H9 (cell line): ENCODE measurements around the gene KAZN. TPM values are rescaled to one million over a fixed set of nuclear protein-coding genes. Genes with fewer than 3 reads are reported as not detected.

ENCODE experiments used
- DNase-seq: peaks from one replicate; pipeline ENCODE4 v3.0.0-alpha.2; 2017
- H2AFZ ChIP-seq: one replicate; pipeline ENCODE4 v1.6.1; 2013; ENCODE audit warnings: mild to moderate bottlenecking, low read length, control low read depth, moderate library complexity
- H2AK5ac ChIP-seq: 2 replicates; pipeline ENCODE4 v1.6.1; 2013; ENCODE audit warnings: low read length, control low read depth, mixed read lengths; ENCODE audit not compliant: insufficient read length
- H2BK120ac ChIP-seq: one replicate; pipeline ENCODE4 v1.6.1; 2013; ENCODE audit warnings: low read depth, mild to moderate bottlenecking, low read length, control low read depth, inconsistent platforms; ENCODE audit not compliant: poor library complexity, severe bottlenecking
- H2BK12ac ChIP-seq: 2 replicates; pipeline ENCODE4 v1.6.1; 2013; ENCODE audit warnings: low read length, control low read depth, mixed read lengths, low read depth; ENCODE audit not compliant: insufficient read length
- H2BK15ac ChIP-seq: 2 replicates; pipeline ENCODE4 v1.6.1; 2013; ENCODE audit warnings: low read depth, low read length, control low read depth
- H2BK20ac ChIP-seq: one replicate; pipeline ENCODE4 v1.6.1; 2013; ENCODE audit warnings: low read depth, mild to moderate bottlenecking, low read length, control low read depth, inconsistent platforms; ENCODE audit not compliant: poor library complexity, severe bottlenecking
- H2BK5ac ChIP-seq: 2 replicates; pipeline ENCODE4 v1.6.1; 2013; ENCODE audit warnings: low read length, control low read depth, mixed read lengths; ENCODE audit not compliant: insufficient read length
- H3K14ac ChIP-seq: 2 replicates; pipeline ENCODE4 v1.6.1; 2013; ENCODE audit warnings: low read length, control low read depth; ENCODE audit not compliant: insufficient read depth
- H3K18ac ChIP-seq: 2 replicates; pipeline ENCODE4 v1.6.1; 2013; ENCODE audit warnings: low read depth, mild to moderate bottlenecking, mixed read lengths, low read length, control low read depth; ENCODE audit not compliant: insufficient read length
- H3K23ac ChIP-seq: 2 replicates; pipeline ENCODE4 v1.6.1; 2013; ENCODE audit warnings: low read length, control low read depth, mixed read lengths, low read depth; ENCODE audit not compliant: insufficient read length
- H3K23me2 ChIP-seq: 2 replicates; pipeline ENCODE4 v1.6.1; 2013; ENCODE audit warnings: low read depth, mild to moderate bottlenecking, mixed read lengths, low read length, control low read depth; ENCODE audit not compliant: insufficient read length, poor library complexity, severe bottlenecking
- H3K27ac ChIP-seq: 2 replicates; pipeline ENCODE4 v1.5.1; 2013; ENCODE audit warnings: low read length, control low read depth, mixed read lengths, low read depth; ENCODE audit not compliant: insufficient read length
- H3K27me3 ChIP-seq: 2 replicates; pipeline ENCODE4 v1.6.1; 2013; ENCODE audit warnings: low read length, control low read depth, inconsistent platforms; ENCODE audit not compliant: insufficient read depth
- H3K4ac ChIP-seq: 2 replicates; pipeline ENCODE4 v1.6.1; 2013; ENCODE audit warnings: low read depth, mild to moderate bottlenecking, control low read depth, inconsistent platforms, low read length, moderate library complexity
- H3K4me1 ChIP-seq: 2 replicates; pipeline ENCODE4 v1.6.1; 2013; ENCODE audit warnings: low read length, control low read depth, inconsistent platforms; ENCODE audit not compliant: insufficient read depth
- H3K4me2 ChIP-seq: 2 replicates; pipeline ENCODE4 v1.6.1; 2013; ENCODE audit warnings: low read length, control low read depth, mixed read lengths; ENCODE audit not compliant: insufficient read length, insufficient read depth
- H3K56ac ChIP-seq: 2 replicates; pipeline ENCODE4 v1.6.1; 2013; ENCODE audit warnings: low read depth, mild to moderate bottlenecking, mixed read lengths, low read length, control low read depth; ENCODE audit not compliant: insufficient read length
- H3K79me1 ChIP-seq: 2 replicates; pipeline ENCODE4 v1.6.1; 2013; ENCODE audit warnings: low read depth, mild to moderate bottlenecking, moderate library complexity, low read length, control low read depth, inconsistent platforms; ENCODE audit not compliant: insufficient read depth, poor library complexity, severe bottlenecking
- H3K79me2 ChIP-seq: 2 replicates; pipeline ENCODE4 v1.6.1; 2013; ENCODE audit warnings: low read length, control low read depth, inconsistent platforms; ENCODE audit not compliant: insufficient read depth
- H3K9ac ChIP-seq: 2 replicates; pipeline ENCODE4 v1.6.1; 2013; ENCODE audit warnings: low read length, control low read depth, mixed read lengths; ENCODE audit not compliant: insufficient read length; ENCODE audit errors: extremely low read depth
- H3K9me3 ChIP-seq: one replicate; pipeline ENCODE4 v1.6.1; 2013; ENCODE audit warnings: low read depth, low read length, inconsistent platforms; ENCODE audit not compliant: control insufficient read depth
- H3T11ph ChIP-seq: one replicate; pipeline ENCODE4 v1.6.1; 2013; ENCODE audit warnings: mild to moderate bottlenecking, low read length, control low read depth, inconsistent platforms
- H4K20me1 ChIP-seq: one replicate; pipeline ENCODE4 v1.6.1; 2013; ENCODE audit not compliant: control insufficient read depth, insufficient read length, insufficient read depth
- H4K5ac ChIP-seq: 2 replicates; pipeline ENCODE4 v1.6.1; 2013; ENCODE audit warnings: low read depth, mild to moderate bottlenecking, mixed read lengths, low read length, control low read depth; ENCODE audit not compliant: insufficient read length
- H4K8ac ChIP-seq: replicated peaks from 2 replicates; pipeline ENCODE4 v1.6.1; 2013; ENCODE audit warnings: low read length, control low read depth, mixed read lengths, low read depth; ENCODE audit not compliant: insufficient read length
- H4K91ac ChIP-seq: 2 replicates; pipeline ENCODE4 v1.6.1; 2013; ENCODE audit warnings: low read depth, mild to moderate bottlenecking, moderate library complexity, mixed read lengths, low read length, control low read depth; ENCODE audit not compliant: insufficient read length
- H3K27ac Mint-ChIP-seq, 3 experiments: 2 replicates in 2 of 3; 3 replicates in 1 of 3; pipeline ENCODE4 v1.8.0; 2020 to 2021; ENCODE audit warnings: mixed read lengths in 3 of 3, mild to moderate bottlenecking in 1 of 3, moderate library complexity in 1 of 3
- H3K27me3 Mint-ChIP-seq: 2 replicates; pipeline ENCODE4 v1.8.0; 2021; ENCODE audit warnings: low read depth, mild to moderate bottlenecking, moderate library complexity, mixed read lengths
- H3K36me3 Mint-ChIP-seq, 3 experiments: 2 replicates in 2 of 3; 3 replicates in 1 of 3; pipeline ENCODE4 v1.8.0; 2020 to 2021; ENCODE audit warnings: low read depth in 3 of 3, mixed read lengths in 3 of 3; ENCODE audit not compliant: insufficient read depth in 1 of 3
- H3K4me1 Mint-ChIP-seq, 2 experiments: 2 replicates each; pipeline ENCODE4 v1.8.0; 2020; ENCODE audit warnings: mixed read lengths in 2 of 2
- H3K4me3 Mint-ChIP-seq, 2 experiments: 2 replicates in 1 of 2; 3 replicates in 1 of 2; pipeline ENCODE4 v1.8.0; 2020 to 2021; ENCODE audit warnings: mild to moderate bottlenecking in 2 of 2, mixed read lengths in 2 of 2, moderate library complexity in 1 of 2
- H3K9me3 Mint-ChIP-seq, 2 experiments: 2 replicates in 1 of 2; 3 replicates in 1 of 2; pipeline ENCODE4 v1.8.0; 2020; ENCODE audit warnings: mild to moderate bottlenecking in 2 of 2, mixed read lengths in 2 of 2, moderate library complexity in 1 of 2
- CTCF ChIP-seq: fragments of 200-600 bp; sonication (generic); conservative IDR thresholded peaks from 3 replicates; pipeline ENCODE4 v1.8.0; 2021; ENCODE audit warnings: antibody characterized with exemption, mild to moderate bottlenecking
- WGBS: extraction: QIAGEN DNeasy Blood & Tissue Kit; methylation state at CpG from one replicate; pipeline ENCODE4 v1.1.7; 2013; ENCODE audit warnings: missing lambda C conversion rate, low lambda C conversion rate, mixed read lengths; ENCODE audit not compliant: insufficient read length; ENCODE audit errors: extremely low coverage; 5-methylcytosine and 5-hydroxymethylcytosine counted together
- total RNA-seq: library from RNA; stranded (reverse); gene quantifications from 2 replicates; pipeline ENCODE4 v1.2.1, GENCODE V29; 2021

Gene KAZN
- total RNA-seq, 1 experiment from 2014 or later: 7.6 TPM

- H3K14ac ChIP-seq: no peak overlapping the region
- H2BK5ac ChIP-seq: no peak overlapping the region
- no peaks in the 10 kb centered on the region for H3K36me3 Mint-ChIP-seq
- no peak overlapping the region for H2BK20ac ChIP-seq
- no peak overlapping the region for H2BK15ac ChIP-seq
- H3K4me2 ChIP-seq: no peak overlapping the region
- no peaks in the 10 kb centered on the region for H3K79me1 ChIP-seq
- H2AFZ ChIP-seq: no peak overlapping the region
- peaks cover 6% of the 10 kb centered on the region; the same call in 1 of the 2 replicates for H3K27me3 ChIP-seq
- no peak overlapping the region for H3T11ph ChIP-seq
- no peaks in the 10 kb centered on the region; a peak in 1 of 5 replicates for H3K9me3 Mint-ChIP-seq
- no peak overlapping the region for H4K91ac ChIP-seq
- peaks cover 20% of the 10 kb centered on the region; the same call in 1 of the 2 replicates for H3K4me1 ChIP-seq
- H3K27ac ChIP-seq: no peak overlapping the region
- no peak overlapping the region for H4K8ac ChIP-seq
- H3K27ac Mint-ChIP-seq: no peak overlapping the region; a peak in 1 of 7 replicates
- no peak overlapping the region for H2BK12ac ChIP-seq
- no peak for TF ChIP-seq CTCF
- H3K4me3 Mint-ChIP-seq: no peak overlapping the region
- no peaks in the 10 kb centered on the region for H3K23me2 ChIP-seq
- WGBS: no CpG with 5 or more reads among the region's 4 CpGs
- H3K18ac ChIP-seq: no peak overlapping the region
- H3K4ac ChIP-seq: no peak overlapping the region
- DNase-seq: no peak
- no peaks in the 10 kb centered on the region for H3K79me2 ChIP-seq
- no peaks in the 10 kb centered on the region for H4K20me1 ChIP-seq
- H3K23ac ChIP-seq: no peak overlapping the region
- H3K9ac ChIP-seq: no peak overlapping the region
- H2BK120ac ChIP-seq: no peak overlapping the region
- no peak overlapping the region for H2AK5ac ChIP-seq
- H3K27me3 Mint-ChIP-seq: peaks cover 75% of the 10 kb centered on the region
- no peak overlapping the region for H3K56ac ChIP-seq
- H4K5ac ChIP-seq: no peak overlapping the region
- H3K9me3 ChIP-seq: no peaks in the 10 kb centered on the region
- peaks cover 57% of the 10 kb centered on the region in 2 experiments for H3K4me1 Mint-ChIP-seq
Observed at GRCh38 chr1:14735841-14736240, 137.4 kb downstream of the KAZN start.
